NT2/D1 (cell line): ENCODE results near the gene RAB20.

ENCODE experiments used
- DNase-seq: peaks from one replicate; pipeline ENCODE4 v3.0.0-alpha.2; 2011; ENCODE audit warnings: low read depth, low spot score
- H3K27me3 ChIP-seq: 2 replicates; pipeline ENCODE4 v1.6.0; 2011; ENCODE audit warnings: mild to moderate bottlenecking; ENCODE audit not compliant: insufficient read length, insufficient read depth
- H3K36me3 ChIP-seq: 2 replicates; pipeline ENCODE4 v1.6.1; 2011; ENCODE audit warnings: mild to moderate bottlenecking, low read length, mixed read lengths; ENCODE audit not compliant: insufficient read depth, insufficient read length
- H3K4me1 ChIP-seq: 2 replicates; pipeline ENCODE4 v1.5.1; 2011; ENCODE audit not compliant: insufficient read depth, insufficient read length
- H3K4me3 ChIP-seq: 2 replicates; pipeline ENCODE4 v1.5.1; 2011; ENCODE audit warnings: low read depth; ENCODE audit not compliant: insufficient read length
- H3K9ac ChIP-seq: 2 replicates; pipeline ENCODE4 v1.6.0; 2011; ENCODE audit warnings: low read depth; ENCODE audit not compliant: insufficient read length
- H3K9me3 ChIP-seq: 2 replicates; pipeline ENCODE4 v1.5.1; 2011; ENCODE audit warnings: mild to moderate bottlenecking, low read length; ENCODE audit not compliant: insufficient read depth
- SUZ12 ChIP-seq: IDR thresholded peaks from 2 replicates; pipeline ENCODE4 v1.6.1; 2011; ENCODE audit not compliant: insufficient read length, insufficient read depth; ENCODE audit errors: extremely low read depth
- YY1 ChIP-seq: IDR thresholded peaks from 2 replicates; pipeline ENCODE4 v1.6.1; 2011; ENCODE audit not compliant: insufficient read length, insufficient read depth
- ZNF274 ChIP-seq: IDR thresholded peaks from 2 replicates; pipeline ENCODE4 v1.6.1; 2011; ENCODE audit warnings: mild to moderate bottlenecking, low read depth, low read length

Gene RAB20

GRCh38 chr13:110474713-110475112 is 86.8 kb downstream of the RAB20 start:
- Histone ChIP-seq H3K4me1 (peaks cover 3% of the 10 kb centered on the region), H3K36me3 (peaks cover 81% of the 10 kb centered on the region)

More at GRCh38 chr13:110474713-110475112, 86.8 kb downstream of the RAB20 start:
- no peaks in the 10 kb centered on the region for H3K9me3 ChIP-seq
- H3K9ac ChIP-seq = no peak overlapping the region
- H3K4me3 ChIP-seq = no peak overlapping the region
- TF ChIP-seq ZNF274 (no peak), YY1 (no peak), SUZ12 (no peak)
- no peak for DNase-seq
- no peaks in the 10 kb centered on the region for H3K27me3 ChIP-seq
